GM21367 (cell line): ENCODE data around the gene PDIA2.
"Not testable (repeated sequence)": the region's sequence is repeated elsewhere in the genome, so short reads cannot be mapped to it uniquely, and the experiment has no call there.

Source experiments
- ATAC-seq: cut with Tn5 transposase; IDR thresholded peaks from one replicate; pipeline ENCODE4 v1.9.1; 2021; ENCODE audit not compliant: unreplicated experiment

The PDIA2 gene

GRCh38 chr16:283033-283805 lies at the start of gene PDIA2:
TSS of gene PDIA2 (plus strand) at chr16:283164. CDS start at chr16:283170, 6 bp downstream.
- no peak for ATAC-seq

GRCh38 chr16:234468-235305 lies 48.3 kb upstream of the PDIA2 start, which contains the start of gene FAM234A:
TSS of gene FAM234A (plus strand) at chr16:234821. CDS start at chr16:254414, 19,593 bp downstream.
- peak; percentile 84 for ATAC-seq

- no peak for ATAC-seq
Measured at GRCh38 chr16:239948-240277, 43.1 kb upstream of the PDIA2 start.

- no peak for ATAC-seq
Measured at GRCh38 chr16:240559-240958, 42.4 kb upstream of the PDIA2 start.

DNA sequence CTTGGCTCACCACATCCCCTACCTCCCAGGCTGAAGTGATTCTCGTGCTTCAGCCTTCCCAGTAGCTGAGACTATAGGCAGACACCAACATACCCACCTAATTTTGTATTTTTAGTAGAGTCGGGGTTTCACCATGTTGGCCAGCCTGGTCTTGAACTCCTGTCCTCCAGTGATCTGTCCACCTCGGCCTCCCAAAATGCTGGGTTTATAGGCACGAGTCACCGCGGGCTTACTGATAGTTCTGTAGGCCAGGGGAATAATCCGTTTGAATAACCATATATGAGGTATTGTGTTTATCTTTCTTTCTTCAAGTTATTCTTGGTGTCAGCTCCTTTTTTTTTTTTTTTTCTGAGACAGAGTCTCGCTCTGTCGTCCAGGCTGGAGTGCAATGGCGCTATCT lies 40.7 kb upstream of the PDIA2 start:
- ATAC-seq: no peak

- no peak for ATAC-seq
Measured at GRCh38 chr16:243348-243747, 39.6 kb upstream of the PDIA2 start.

- ATAC-seq: no peak
Measured at GRCh38 chr16:245105-245504, 37.9 kb upstream of the PDIA2 start.

DNA sequence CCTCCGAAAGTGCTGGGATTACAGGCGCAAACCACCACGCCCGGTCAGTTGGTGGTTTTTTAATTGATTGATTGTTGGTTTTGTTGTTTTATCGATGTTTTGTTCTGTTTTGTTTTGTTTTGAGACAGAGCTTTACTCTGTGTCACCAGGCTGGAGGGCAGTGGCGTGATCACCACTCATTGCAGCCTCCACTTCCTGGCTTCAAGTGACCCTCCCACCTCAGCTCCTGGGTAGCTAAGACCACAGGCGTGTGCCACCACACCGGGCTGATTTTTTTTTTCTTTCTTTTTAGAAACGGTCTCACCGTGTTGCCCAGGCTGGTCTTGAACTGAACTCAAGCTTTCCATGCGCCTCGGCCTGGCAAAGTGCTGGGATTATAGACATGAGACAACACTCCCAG lies 35.9 kb upstream of the PDIA2 start:
- ATAC-seq: no peak

DNA sequence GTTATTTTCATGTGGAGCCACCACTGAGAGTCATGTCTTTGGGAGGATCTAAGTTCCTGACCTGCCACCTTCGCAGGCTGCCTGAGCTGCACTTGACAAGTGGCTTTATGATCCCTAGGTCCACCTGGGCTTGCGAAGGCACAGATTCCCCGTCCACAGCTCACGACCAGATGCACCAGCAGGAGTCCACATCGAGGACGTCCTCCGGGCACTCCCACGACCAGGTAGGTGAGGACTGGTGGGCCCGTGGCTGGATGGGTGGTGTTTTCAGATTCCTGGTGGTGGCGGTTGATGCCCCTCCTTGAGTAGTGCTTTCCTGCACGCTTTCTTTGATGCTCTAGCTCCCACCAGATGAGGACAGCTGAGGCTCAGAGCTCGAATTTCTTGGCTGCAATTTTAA lies 33.5 kb upstream of the PDIA2 start:
- ATAC-seq: no peak

GRCh38 chr16:252366-253337 lies 30.3 kb upstream of the PDIA2 start:
- no peak for ATAC-seq

DNA sequence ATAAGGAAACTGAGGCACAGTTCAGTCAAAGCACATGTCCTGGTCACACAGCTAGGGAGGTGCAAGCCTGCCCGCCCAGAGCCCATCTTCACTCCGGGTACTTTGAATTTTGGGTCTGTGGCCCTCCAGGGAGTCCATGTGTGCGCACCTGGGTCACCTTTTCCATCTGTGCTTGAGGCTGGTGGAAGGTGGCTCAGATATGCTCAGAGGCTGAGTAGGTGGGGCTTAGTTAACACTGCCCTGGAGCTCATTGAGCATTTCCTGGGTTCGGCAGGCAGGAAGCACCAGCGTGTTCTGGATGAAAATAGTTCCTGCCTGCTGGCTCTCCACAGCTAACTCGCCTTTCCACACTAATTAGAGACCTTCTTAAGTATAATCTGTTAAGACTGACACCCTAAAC lies 29.1 kb upstream of the PDIA2 start:
- no peak for ATAC-seq

DNA sequence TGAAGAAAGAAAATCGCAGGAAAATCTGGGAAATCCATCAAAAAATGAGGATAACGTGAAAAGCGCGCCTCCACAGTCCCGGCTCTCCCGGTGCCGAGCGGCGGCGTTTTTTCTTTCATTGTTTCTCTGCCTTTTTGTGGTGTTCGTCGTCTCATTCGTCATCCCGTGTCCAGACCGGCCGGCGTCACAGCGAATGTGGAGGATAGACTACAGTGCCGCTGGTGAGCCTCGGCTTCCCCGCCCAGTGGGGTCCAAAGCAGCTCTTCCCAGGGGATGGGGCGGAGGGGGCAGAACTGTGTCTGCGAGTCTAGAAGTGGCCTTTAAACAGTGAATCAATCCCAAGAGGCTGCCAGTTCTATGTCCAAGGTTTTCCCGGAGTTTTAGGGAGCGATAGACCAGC lies 28.5 kb upstream of the PDIA2 start:
- ATAC-seq: no peak

DNA sequence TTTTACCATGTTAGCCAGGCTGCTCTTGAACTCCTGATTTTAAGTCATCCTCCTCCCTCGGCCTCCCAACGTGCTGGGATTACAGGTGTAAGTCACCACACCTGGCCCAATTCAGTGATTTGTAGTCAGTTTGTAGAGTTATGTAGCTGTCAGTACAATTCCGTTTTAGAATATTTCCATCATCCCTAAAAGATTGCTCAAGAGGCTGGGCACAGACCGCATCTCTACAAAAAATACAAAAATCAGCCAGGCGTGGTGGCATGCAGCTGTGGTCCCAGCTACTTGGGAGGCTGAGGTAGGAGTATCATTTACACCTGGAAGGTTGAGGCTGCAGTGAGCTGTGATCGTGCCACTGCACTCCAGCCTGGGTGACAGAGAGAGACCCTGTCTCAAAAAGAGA lies 27.8 kb upstream of the PDIA2 start:
- ATAC-seq: no peak

DNA sequence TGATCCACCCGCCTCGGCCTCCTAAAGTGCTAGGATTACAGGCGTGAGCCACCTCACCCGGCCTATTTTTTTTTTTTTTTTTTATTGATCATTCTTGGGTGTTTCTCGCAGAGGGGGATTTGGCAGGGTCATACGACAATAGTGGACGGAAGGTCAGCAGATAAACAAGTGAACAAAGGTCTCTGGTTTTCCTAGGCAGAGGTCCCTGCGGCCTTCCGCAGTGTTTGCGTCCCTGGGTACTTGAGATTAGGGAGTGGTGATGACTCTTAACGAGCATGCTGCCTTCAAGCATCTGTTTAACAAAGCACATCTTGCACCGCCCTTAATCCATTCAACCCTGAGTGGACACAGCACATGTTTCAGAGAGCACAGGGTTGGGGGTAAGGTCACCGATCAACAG lies 24.9 kb upstream of the PDIA2 start:
- ATAC-seq: not testable (repeated sequence)

DNA sequence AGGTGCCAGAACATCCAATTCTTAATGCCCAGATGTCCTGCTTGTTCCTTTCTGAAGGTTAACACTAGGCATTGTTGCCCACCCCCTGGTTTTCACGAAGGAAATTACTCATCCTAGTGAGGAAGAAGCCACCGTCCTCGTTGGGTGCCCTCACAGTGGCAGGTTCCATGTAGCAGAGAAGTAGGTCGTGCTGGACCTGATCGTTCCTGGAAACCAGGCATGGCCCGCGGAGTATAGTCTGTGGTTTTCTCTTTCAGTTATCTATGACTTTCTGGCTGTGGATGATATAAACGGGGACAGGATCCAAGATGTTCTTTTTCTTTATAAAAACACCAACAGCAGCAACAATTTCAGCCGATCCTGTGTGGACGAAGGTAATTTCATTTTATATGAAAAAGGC lies 23.7 kb upstream of the PDIA2 start:
- ATAC-seq: no peak

GRCh38 chr16:259814-260253 lies 23.1 kb upstream of the PDIA2 start:
- ATAC-seq: no peak

- ATAC-seq: no peak
Measured at GRCh38 chr16:260326-260725, 22.6 kb upstream of the PDIA2 start.

- no peak for ATAC-seq
Measured at GRCh38 chr16:261031-261691, 21.8 kb upstream of the PDIA2 start.

DNA sequence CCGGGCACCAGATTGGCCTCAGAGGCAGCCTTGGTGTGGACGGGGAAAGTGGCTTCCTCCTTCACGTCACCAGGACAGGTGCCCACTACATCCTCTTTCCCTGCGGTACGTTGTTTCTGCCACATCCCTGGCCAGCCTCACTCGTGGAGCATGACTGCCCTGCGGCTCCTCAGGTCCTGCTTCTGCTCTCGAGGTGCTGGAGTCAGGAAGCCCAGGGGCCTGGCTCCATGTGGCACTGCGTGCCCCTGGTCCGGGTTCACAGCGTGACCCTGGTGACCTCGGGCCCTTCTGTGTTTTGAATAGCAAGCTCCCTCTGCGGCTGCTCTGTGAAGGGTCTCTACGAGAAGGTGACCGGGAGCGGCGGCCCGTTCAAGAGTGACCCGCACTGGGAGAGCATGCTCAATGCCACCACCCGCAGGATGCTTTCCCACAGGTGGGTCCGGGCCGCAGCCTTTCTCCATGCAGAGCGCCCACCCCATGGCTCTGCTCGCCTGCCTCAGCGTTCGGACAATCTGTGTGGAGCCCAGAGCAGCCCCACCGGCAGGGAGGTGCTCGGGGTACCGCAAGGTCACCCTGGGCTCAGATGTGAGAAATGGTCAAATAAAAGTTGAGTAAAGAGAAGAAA lies 20.7 kb upstream of the PDIA2 start:
- no peak for ATAC-seq

- ATAC-seq: no peak
Measured at GRCh38 chr16:263182-263774, 19.7 kb upstream of the PDIA2 start.
